Activated CD4-positive, alpha-beta T cell treated with anti-CD3 and anti-CD28 coated beads, Interleukin-2, amount 10 ng/mL, durations not matched to agents 7 days and 5 days (primary cell): ENCODE results near the gene AGBL4. TPM values are rescaled to one million over a fixed set of nuclear protein-coding genes. Genes with fewer than 3 reads are reported as not detected.

Experiments used
- CTCF ChIA-PET: fragments of 350-600 bp; sonication (Branson Sonifier 250); formaldehyde crosslinking; loops from one replicate; lab custom pipeline; 2021; ENCODE audit warnings: antibody characterized with exemption; lab: Charles Lee
- POLR2A ChIA-PET: fragments of 350-600 bp; sonication (Branson Sonifier 250); formaldehyde crosslinking; loops from one replicate; lab custom pipeline; 2021; ENCODE audit warnings: antibody characterized with exemption; lab: Charles Lee
- DNase-seq: peaks from one replicate; pipeline ENCODE4 v3.0.0-alpha.2; 2020
- H3K27ac Mint-ChIP-seq: one replicate; pipeline ENCODE4 v1.8.0; 2021; ENCODE audit warnings: mild to moderate bottlenecking, moderate library complexity, mixed read lengths
- H3K27me3 Mint-ChIP-seq: one replicate; pipeline ENCODE4 v1.8.0; 2021; ENCODE audit warnings: mixed read lengths
- H3K36me3 Mint-ChIP-seq: one replicate; pipeline ENCODE4 v1.8.0; 2021; ENCODE audit warnings: low read depth, mixed read lengths
- H3K4me1 Mint-ChIP-seq: one replicate; pipeline ENCODE4 v1.8.0; 2021; ENCODE audit warnings: mixed read lengths
- H3K4me3 Mint-ChIP-seq: one replicate; pipeline ENCODE4 v1.8.0; 2021; ENCODE audit warnings: mild to moderate bottlenecking, moderate library complexity, mixed read lengths
- H3K9me3 Mint-ChIP-seq: one replicate; pipeline ENCODE4 v1.8.0; 2021; ENCODE audit warnings: mixed read lengths
- total RNA-seq, 2 experiments: library from RNA; stranded (reverse); gene quantifications; one replicate each; pipeline ENCODE4 v1.2.3, GENCODE V29; 2021

Gene AGBL4
- total RNA-seq, 2 experiments from 2014 or later = not detected

DNA sequence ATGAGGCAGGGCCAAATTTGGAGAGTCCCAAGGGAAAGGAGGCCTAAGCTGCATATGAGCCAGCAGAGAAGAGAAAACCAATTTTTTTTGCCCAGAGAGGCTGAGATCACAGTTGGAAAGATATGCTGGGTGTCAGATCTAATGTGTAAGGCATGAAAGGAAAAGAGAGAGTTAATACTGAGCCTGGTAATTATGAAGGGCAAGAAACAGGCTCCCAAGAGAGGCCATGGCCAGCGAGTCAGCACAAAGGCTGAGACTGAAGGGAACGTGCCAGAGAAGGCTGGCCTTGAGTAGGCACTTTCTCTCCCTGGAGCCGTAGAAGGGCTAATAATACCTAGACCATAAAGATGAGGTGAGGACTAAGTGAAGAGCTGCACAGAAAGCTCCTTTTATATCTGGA is 1215.3 kb downstream of the AGBL4 start:
- Mint-ChIP-seq H3K36me3 (no peaks in the 10 kb centered on the region), H3K4me1 (no peaks in the 10 kb centered on the region), H3K4me3 (no peak overlapping the region), H3K27me3 (peaks cover 3% of the 10 kb centered on the region), H3K9me3 (peaks cover 3% of the 10 kb centered on the region), H3K27ac (no peak overlapping the region)
- DNase-seq = no peak
- ChIA-PET CTCF (no interaction called here), POLR2A (no interaction called here)

DNA sequence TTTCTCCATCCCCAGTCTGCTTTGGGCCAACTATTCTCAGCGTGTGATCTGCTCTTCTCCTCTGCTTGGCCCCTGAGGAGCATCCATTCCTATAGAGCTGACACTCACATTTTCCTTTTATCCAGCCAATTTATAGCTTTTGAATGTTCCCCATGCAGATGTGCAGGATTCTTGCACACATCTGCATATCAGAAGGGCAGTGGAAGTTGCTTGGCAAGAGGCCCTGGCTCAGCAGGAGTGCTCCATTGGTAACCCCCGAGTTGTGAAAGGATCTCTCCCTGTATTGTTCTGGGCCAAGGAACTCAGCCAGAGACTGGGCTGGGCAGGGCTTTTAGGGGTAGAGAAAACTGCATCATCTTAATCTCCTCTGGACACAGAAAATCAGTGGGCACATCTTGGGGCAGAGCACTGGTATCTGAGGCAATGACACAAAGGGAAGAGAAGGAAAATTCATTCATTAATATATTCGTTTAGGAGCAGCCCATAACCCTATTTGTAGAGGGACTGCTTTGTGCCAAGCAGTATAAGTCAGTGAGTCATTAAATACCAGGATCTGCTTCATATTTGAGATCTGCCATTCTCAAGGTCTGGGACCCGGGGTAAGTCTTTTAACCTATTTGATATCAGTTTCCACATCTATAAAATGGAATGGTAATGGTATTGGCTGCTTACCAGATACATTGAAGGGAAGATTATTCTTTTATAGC is 1216.0 kb downstream of the AGBL4 start:
- ChIA-PET CTCF (no interaction called here), POLR2A (no interaction called here)
- no peaks in the 10 kb centered on the region for H3K36me3 Mint-ChIP-seq
- peaks cover 3% of the 10 kb centered on the region for H3K27me3 Mint-ChIP-seq
- no peak overlapping the region for H3K27ac Mint-ChIP-seq
- H3K9me3 Mint-ChIP-seq = peaks cover 3% of the 10 kb centered on the region
- no peak overlapping the region for H3K4me3 Mint-ChIP-seq
- no peaks in the 10 kb centered on the region for H3K4me1 Mint-ChIP-seq
- DNase-seq = no peak

- no peaks in the 10 kb centered on the region for H3K36me3 Mint-ChIP-seq
- no peak for DNase-seq
- no peaks in the 10 kb centered on the region for H3K4me1 Mint-ChIP-seq
- peaks cover 23% of the 10 kb centered on the region for H3K27me3 Mint-ChIP-seq
- ChIA-PET CTCF (no interaction called here), POLR2A (no interaction called here)
- no peaks in the 10 kb centered on the region for H3K9me3 Mint-ChIP-seq
- H3K27ac Mint-ChIP-seq = no peak overlapping the region
- no peak overlapping the region for H3K4me3 Mint-ChIP-seq
Observed at GRCh38 chr1:48803474-48803873, 1220.3 kb downstream of the AGBL4 start.

GRCh38 chr1:48794816-48795215 is 1228.9 kb downstream of the AGBL4 start:
- no peak for DNase-seq
- peaks cover 15% of the 10 kb centered on the region for H3K27me3 Mint-ChIP-seq
- CTCF ChIA-PET = no interaction called here
- no peaks in the 10 kb centered on the region for H3K36me3 Mint-ChIP-seq
- H3K9me3 Mint-ChIP-seq = peaks cover 3% of the 10 kb centered on the region
- no peak overlapping the region for H3K27ac Mint-ChIP-seq
- POLR2A ChIA-PET = no interaction called here
- H3K4me1 Mint-ChIP-seq = peaks cover 4% of the 10 kb centered on the region
- H3K4me3 Mint-ChIP-seq = no peak overlapping the region

DNA sequence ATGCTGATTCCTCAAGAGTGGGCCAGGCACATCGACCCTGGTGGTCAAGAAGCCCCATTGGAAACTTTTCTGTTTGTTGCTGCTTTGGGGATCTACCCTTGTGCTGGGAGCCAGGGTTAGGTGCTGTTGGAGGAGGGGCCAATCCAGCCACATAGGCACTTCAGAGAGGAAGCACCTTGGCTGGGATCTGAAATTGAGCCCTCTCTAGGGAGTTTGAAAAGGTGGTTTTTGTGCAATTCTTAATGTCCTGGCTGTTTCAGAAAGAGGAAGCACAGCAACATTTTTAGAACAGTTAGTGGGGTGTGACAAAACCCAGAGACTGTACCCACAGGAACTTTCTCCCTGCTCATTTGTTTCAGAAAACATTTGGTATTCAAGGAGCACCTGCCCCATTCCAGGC is 1229.9 kb downstream of the AGBL4 start:
- no peaks in the 10 kb centered on the region for H3K36me3 Mint-ChIP-seq
- peaks cover 8% of the 10 kb centered on the region for H3K4me1 Mint-ChIP-seq
- no peak overlapping the region for H3K27ac Mint-ChIP-seq
- ChIA-PET POLR2A (no interaction called here), CTCF (no interaction called here)
- H3K9me3 Mint-ChIP-seq = peaks cover 3% of the 10 kb centered on the region
- no peak overlapping the region for H3K4me3 Mint-ChIP-seq
- H3K27me3 Mint-ChIP-seq = peaks cover 5% of the 10 kb centered on the region
- DNase-seq = no peak

- CTCF ChIA-PET = no interaction called here
- H3K4me3 Mint-ChIP-seq = no peak overlapping the region
- H3K27ac Mint-ChIP-seq = no peak overlapping the region
- H3K27me3 Mint-ChIP-seq = peaks cover 2% of the 10 kb centered on the region
- DNase-seq = no peak
- H3K9me3 Mint-ChIP-seq = no peaks in the 10 kb centered on the region
- H3K36me3 Mint-ChIP-seq = no peaks in the 10 kb centered on the region
- peaks cover 8% of the 10 kb centered on the region for H3K4me1 Mint-ChIP-seq
- POLR2A ChIA-PET = no interaction called here
Observed at GRCh38 chr1:48792961-48793360, 1230.8 kb downstream of the AGBL4 start.

DNA sequence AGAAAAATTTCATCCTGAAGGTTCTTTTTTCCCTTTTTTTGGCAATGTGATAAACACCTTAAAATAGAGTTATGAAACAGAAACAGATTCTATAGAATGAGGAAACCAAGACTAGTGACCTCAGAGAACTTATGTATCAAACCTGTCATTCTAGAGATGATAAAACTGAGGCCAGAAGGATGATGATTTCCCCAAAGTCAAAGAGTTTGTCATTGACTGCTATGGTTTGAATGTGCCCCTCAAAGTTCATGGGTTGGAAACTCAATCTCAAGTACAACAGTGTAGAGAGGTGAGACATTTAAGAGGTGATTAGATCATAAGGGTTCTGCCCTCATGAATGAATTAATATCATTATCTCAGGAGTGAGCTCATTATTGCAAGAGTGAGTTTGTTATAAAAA is 1233.4 kb downstream of the AGBL4 start:
- CTCF ChIA-PET = interaction anchor here (2.0 kb wide), 1 partner anchor 9 kb away, joined by 7 read pairs; no protein-coding TSS in a partner anchor
- Mint-ChIP-seq H3K27ac (no peak overlapping the region), H3K9me3 (no peaks in the 10 kb centered on the region), H3K36me3 (no peaks in the 10 kb centered on the region), H3K27me3 (no peaks in the 10 kb centered on the region), H3K4me1 (peaks cover 8% of the 10 kb centered on the region), H3K4me3 (no peak overlapping the region)
- POLR2A ChIA-PET = no interaction called here
- DNase-seq = no peak

DNA sequence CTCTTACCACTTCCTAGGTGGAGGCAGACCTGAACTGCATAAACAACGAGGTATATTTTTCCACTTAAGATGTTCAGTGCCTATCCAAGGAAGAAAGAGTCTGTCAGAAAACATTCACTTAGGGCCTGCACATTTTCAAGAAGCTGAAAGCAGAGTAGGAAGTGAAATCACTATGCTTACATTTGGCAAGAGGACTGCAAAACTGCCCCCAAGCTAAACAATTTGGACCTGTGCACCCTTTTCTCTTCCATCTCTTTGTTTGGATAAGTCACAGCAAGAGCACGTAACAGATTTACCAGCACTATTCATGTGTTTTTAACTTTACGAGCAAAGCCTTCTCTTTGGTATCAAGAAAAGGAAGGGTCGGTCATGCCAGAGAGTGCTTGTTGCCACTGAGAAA is 1233.9 kb downstream of the AGBL4 start:
- CTCF ChIA-PET = interaction anchor here (2.0 kb wide), 1 partner anchor 9 kb away, joined by 7 read pairs; no protein-coding TSS in a partner anchor
- no peak overlapping the region for H3K27ac Mint-ChIP-seq
- H3K27me3 Mint-ChIP-seq = no peaks in the 10 kb centered on the region
- no peak for DNase-seq
- POLR2A ChIA-PET = no interaction called here
- peaks cover 8% of the 10 kb centered on the region for H3K4me1 Mint-ChIP-seq
- no peaks in the 10 kb centered on the region for H3K9me3 Mint-ChIP-seq
- H3K4me3 Mint-ChIP-seq = no peak overlapping the region
- no peaks in the 10 kb centered on the region for H3K36me3 Mint-ChIP-seq

DNA sequence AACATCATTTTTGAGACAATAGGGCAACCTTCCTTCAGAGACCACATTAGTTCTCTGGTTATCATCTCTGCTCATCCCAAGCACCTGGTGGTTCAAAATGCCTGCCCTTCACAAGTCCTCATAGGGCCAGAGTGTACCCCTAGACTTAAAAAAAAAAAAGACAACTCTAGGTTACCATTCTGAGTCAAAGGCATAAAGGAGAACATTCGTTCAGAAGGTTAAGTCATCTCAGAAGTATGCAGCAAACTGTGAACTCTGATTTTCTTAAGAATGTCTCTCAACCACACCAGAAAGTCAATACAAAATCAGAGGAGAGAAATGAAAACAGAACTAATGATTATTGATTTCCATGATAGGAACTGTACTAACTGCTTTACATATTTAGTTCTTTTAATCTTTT is 1237.9 kb downstream of the AGBL4 start:
- H3K27ac Mint-ChIP-seq = no peak overlapping the region
- H3K9me3 Mint-ChIP-seq = no peaks in the 10 kb centered on the region
- ChIA-PET POLR2A (no interaction called here), CTCF (no interaction called here)
- no peaks in the 10 kb centered on the region for H3K36me3 Mint-ChIP-seq
- no peak overlapping the region for H3K4me3 Mint-ChIP-seq
- DNase-seq = no peak
- H3K4me1 Mint-ChIP-seq = peaks cover 8% of the 10 kb centered on the region
- H3K27me3 Mint-ChIP-seq = no peaks in the 10 kb centered on the region

DNA sequence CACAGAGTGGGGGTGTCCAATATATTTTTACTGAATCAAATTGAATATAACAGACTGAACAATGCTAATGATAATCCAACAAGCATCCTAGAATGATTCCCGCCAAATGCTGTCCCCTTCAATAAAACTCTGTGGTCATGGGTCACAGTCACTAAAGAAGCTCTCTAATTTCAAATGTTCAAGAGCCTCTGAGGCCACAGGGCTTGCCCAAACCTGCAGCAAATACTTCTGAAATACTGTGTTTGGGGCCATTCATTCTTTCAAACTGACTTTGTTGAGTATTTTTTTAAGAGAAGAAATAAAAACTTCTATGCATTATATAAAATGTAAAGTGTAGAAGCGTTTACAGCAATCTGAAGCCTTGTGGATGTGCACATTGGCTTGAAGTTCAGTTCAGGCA is 1239.5 kb downstream of the AGBL4 start:
- no peak for DNase-seq
- Mint-ChIP-seq H3K27me3 (peaks cover under 1% of the 10 kb centered on the region), H3K4me1 (no peaks in the 10 kb centered on the region), H3K27ac (no peak overlapping the region), H3K36me3 (no peaks in the 10 kb centered on the region), H3K4me3 (no peak overlapping the region), H3K9me3 (no peaks in the 10 kb centered on the region)
- POLR2A ChIA-PET = no interaction called here
- CTCF ChIA-PET = no interaction called here

GRCh38 chr1:48777219-48777895 is 1246.4 kb downstream of the AGBL4 start:
- no peak for DNase-seq
- H3K4me1 Mint-ChIP-seq = peaks cover 23% of the 10 kb centered on the region
- POLR2A ChIA-PET = no interaction called here
- CTCF ChIA-PET = no interaction called here
- peak overlapping the region; percentile 84 for H3K4me3 Mint-ChIP-seq
- peaks cover 5% of the 10 kb centered on the region for H3K36me3 Mint-ChIP-seq
- peak overlapping the region; percentile 84 for H3K27ac Mint-ChIP-seq
- H3K27me3 Mint-ChIP-seq = peaks cover 15% of the 10 kb centered on the region
- no peaks in the 10 kb centered on the region for H3K9me3 Mint-ChIP-seq

- H3K27ac Mint-ChIP-seq = peak within 1 kb of the TSS; percentile 87
- peaks cover 8% of the 10 kb centered on the region for H3K36me3 Mint-ChIP-seq
- H3K9me3 Mint-ChIP-seq = no peaks in the 10 kb centered on the region
- CTCF ChIA-PET = no interaction called here
- DNase-seq = peak; percentile 59
- H3K4me1 Mint-ChIP-seq = peaks cover 23% of the 10 kb centered on the region
- H3K27me3 Mint-ChIP-seq = peaks cover 15% of the 10 kb centered on the region
- peak within 1 kb of the TSS; percentile 86 for H3K4me3 Mint-ChIP-seq
- POLR2A ChIA-PET = no interaction called here
Observed at GRCh38 chr1:48776393-48777218, 1247.1 kb downstream of the AGBL4 start, which contains the start of gene BEND5. BEND5 (minus strand) TSS chr1:48776891; CDS start chr1:48776831, 60 bp downstream.
